DND-41 (cell line): ENCODE measurements around the gene SPTBN4.

ENCODE experiments used
- ATAC-seq: fragments of 200-7000 bp; cut with Tn5 transposase; 3 replicates; pipeline ENCODE4 v1.9.1; 2021; ENCODE audit warnings: low read depth; ENCODE audit not compliant: insufficient read depth
- DNase-seq: peaks from one replicate; pipeline ENCODE4 v3.0.0-alpha.2; 2020
- H2AFZ ChIP-seq: 2 replicates; pipeline ENCODE4 v1.6.0; 2012; ENCODE audit warnings: low read depth, low read length
- H3K27ac ChIP-seq: 2 replicates; pipeline ENCODE4 v1.5.1; 2012; ENCODE audit warnings: low read length, inconsistent platforms
- H3K27me3 ChIP-seq: fragments of 200-600 bp; sonication (generic); 2 replicates; pipeline ENCODE4 v1.6.0; 2012; ENCODE audit warnings: low read length, mild to moderate bottlenecking, inconsistent platforms; ENCODE audit not compliant: insufficient read depth, poor library complexity
- H3K36me3 ChIP-seq: 2 replicates; pipeline ENCODE4 v1.5.1; 2012; ENCODE audit warnings: low read length, inconsistent platforms; ENCODE audit not compliant: insufficient read depth
- H3K4me1 ChIP-seq: 2 replicates; pipeline ENCODE4 v1.5.1; 2012; ENCODE audit warnings: mild to moderate bottlenecking, low read length; ENCODE audit not compliant: insufficient read depth
- H3K4me2 ChIP-seq: 2 replicates; pipeline ENCODE4 v1.6.0; 2012; ENCODE audit warnings: mild to moderate bottlenecking, moderate library complexity, low read length, inconsistent platforms; ENCODE audit not compliant: insufficient read depth
- H3K4me3 ChIP-seq, 2 experiments: fragments of 200-600 bp in 1 of 2; shearing (Covaris generic) in 1 of 2; 2 replicates each; pipeline ENCODE4 v1.5.1; 2012 to 2016; ENCODE audit warnings: inconsistent platforms in 2 of 2, low read length in 2 of 2, mild to moderate bottlenecking in 2 of 2, low read depth in 1 of 2, moderate library complexity in 1 of 2
- H3K79me2 ChIP-seq: 2 replicates; pipeline ENCODE4 v1.6.0; 2012; ENCODE audit warnings: low read length, inconsistent platforms; ENCODE audit not compliant: insufficient read depth
- H3K9ac ChIP-seq: 2 replicates; pipeline ENCODE4 v1.6.0; 2012; ENCODE audit warnings: low read depth, mild to moderate bottlenecking, inconsistent platforms, low read length, moderate library complexity
- H3K9me3 ChIP-seq: 2 replicates; pipeline ENCODE4 v1.5.1; 2012; ENCODE audit warnings: low read length, moderate library complexity, mild to moderate bottlenecking, inconsistent platforms; ENCODE audit not compliant: insufficient read depth, severe bottlenecking
- H4K20me1 ChIP-seq: 2 replicates; pipeline ENCODE4 v1.6.0; 2012; ENCODE audit warnings: low read length; ENCODE audit not compliant: insufficient read depth
- EZH2 ChIP-seq: IDR thresholded peaks from 3 replicates; pipeline ENCODE4 v1.6.1; 2012; ENCODE audit warnings: borderline replicate concordance, low read depth, mild to moderate bottlenecking, moderate library complexity, low read length, inconsistent platforms; ENCODE audit not compliant: severe bottlenecking
- TF ChIP-seq, protein P1 (sequence below): IDR thresholded peaks from 2 replicates; pipeline ENCODE4 v1.5.1; 2012; ENCODE audit warnings: borderline replicate concordance, low read length, moderate library complexity, mild to moderate bottlenecking; ENCODE audit not compliant: poor library complexity, severe bottlenecking; ENCODE audit errors: extremely low read depth

Gene SPTBN4

DNA sequence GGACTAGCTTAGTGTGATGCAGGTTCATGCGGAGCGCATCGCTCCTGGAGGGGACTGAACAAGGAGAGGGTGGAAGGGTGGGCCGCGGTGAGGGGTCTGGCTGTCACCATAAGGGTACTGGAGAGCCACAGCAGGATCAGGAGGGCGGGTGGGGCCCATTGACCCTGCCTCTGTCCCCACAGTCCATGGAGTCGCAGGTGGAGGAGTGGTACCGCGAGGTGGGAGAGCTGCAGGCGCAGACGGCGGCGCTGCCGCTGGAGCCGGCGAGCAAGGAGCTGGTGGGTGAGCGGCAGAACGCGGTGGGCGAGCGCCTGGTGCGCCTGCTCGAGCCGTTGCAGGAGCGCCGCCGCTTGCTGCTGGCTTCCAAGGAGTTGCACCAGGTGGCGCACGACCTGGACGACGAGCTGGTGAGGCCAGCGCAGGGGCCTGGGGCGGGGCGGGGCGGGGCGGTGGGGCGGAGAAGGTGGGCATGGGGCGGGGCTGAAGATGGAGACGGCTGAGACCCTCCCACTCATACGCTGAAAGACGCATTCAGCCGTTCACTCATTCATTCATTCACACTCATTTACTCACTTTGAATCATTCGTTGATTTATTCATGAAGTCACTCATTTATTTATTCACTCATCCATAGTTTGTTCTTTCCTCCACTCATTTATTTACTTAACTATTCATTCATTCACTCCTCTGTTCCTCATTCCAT is 82.4 kb downstream of the SPTBN4 start:
- Histone ChIP-seq H3K27ac (no peak overlapping the region), H2AFZ (no peak overlapping the region), H3K27me3 (no peaks in the 10 kb centered on the region), H3K4me1 (no peaks in the 10 kb centered on the region), H4K20me1 (no peaks in the 10 kb centered on the region), H3K36me3 (no peaks in the 10 kb centered on the region), H3K4me2 (no peak overlapping the region), H3K79me2 (no peaks in the 10 kb centered on the region), H3K4me3 (no peak overlapping the region), H3K9me3 (peaks cover 2% of the 10 kb centered on the region), H3K9ac (no peak overlapping the region)
- DNase-seq, result no peak
- no peak for ATAC-seq
- TF ChIP-seq EZH2, result no peak
- TF ChIP-seq, protein P1, sequence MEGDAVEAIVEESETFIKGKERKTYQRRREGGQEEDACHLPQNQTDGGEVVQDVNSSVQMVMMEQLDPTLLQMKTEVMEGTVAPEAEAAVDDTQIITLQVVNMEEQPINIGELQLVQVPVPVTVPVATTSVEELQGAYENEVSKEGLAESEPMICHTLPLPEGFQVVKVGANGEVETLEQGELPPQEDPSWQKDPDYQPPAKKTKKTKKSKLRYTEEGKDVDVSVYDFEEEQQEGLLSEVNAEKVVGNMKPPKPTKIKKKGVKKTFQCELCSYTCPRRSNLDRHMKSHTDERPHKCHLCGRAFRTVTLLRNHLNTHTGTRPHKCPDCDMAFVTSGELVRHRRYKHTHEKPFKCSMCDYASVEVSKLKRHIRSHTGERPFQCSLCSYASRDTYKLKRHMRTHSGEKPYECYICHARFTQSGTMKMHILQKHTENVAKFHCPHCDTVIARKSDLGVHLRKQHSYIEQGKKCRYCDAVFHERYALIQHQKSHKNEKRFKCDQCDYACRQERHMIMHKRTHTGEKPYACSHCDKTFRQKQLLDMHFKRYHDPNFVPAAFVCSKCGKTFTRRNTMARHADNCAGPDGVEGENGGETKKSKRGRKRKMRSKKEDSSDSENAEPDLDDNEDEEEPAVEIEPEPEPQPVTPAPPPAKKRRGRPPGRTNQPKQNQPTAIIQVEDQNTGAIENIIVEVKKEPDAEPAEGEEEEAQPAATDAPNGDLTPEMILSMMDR, result no peak

DNA sequence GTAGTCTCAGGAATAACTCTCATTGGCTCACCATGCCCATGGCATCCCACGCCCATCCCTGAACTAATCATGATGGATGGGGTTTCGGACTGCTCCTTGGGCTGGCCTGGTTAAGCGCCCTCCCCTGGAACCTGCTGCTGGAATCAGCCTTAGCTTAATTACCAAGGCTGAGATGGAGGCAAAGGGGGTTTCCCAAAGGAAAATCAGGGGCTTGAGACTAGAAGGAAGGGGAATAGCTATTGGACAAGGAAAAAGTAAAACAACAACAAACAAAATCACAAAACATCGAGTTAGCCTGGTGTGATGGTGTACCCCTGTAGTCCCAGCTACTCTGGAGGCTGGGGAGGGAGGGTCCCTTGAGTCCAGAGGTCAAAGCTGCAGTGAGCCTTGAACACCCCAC is 84.2 kb downstream of the SPTBN4 start:
- Histone ChIP-seq H3K79me2 (no peaks in the 10 kb centered on the region), H4K20me1 (no peaks in the 10 kb centered on the region), H3K4me2 (no peak overlapping the region), H3K9ac (no peak overlapping the region), H3K9me3 (peaks cover 2% of the 10 kb centered on the region), H3K4me1 (no peaks in the 10 kb centered on the region), H3K4me3 (no peak overlapping the region), H3K27me3 (no peaks in the 10 kb centered on the region), H3K36me3 (no peaks in the 10 kb centered on the region), H3K27ac (no peak overlapping the region), H2AFZ (no peak overlapping the region)
- ATAC-seq (no peak), DNase-seq (no peak)
- TF ChIP-seq EZH2, result no peak
- TF ChIP-seq, protein P1, result no peak

DNA sequence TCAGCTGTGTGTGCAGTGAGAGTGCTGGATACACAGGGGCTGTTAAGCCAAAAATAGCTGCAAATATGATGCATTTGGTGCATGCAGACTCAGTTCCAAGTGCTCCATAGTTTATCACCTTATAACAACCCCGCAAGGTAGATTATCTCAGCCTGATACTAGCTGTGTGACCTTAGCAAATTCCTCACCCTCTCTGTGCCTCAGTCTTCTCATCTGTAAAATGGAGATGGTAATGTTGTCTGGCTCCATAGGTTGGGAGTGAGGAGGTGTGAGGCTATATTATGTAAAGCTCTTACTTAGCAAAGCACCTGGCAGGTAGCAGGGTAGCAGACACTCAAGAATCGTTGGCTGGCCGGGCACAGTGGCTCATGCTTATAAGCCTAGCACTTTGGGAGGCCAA is 86.0 kb downstream of the SPTBN4 start:
- no peak for ATAC-seq
- Histone ChIP-seq H3K79me2 (no peaks in the 10 kb centered on the region), H3K4me2 (no peak overlapping the region), H2AFZ (no peak overlapping the region), H3K4me3 (no peak overlapping the region), H3K36me3 (no peaks in the 10 kb centered on the region), H3K27me3 (no peaks in the 10 kb centered on the region), H3K4me1 (no peaks in the 10 kb centered on the region), H4K20me1 (no peaks in the 10 kb centered on the region), H3K27ac (no peak overlapping the region), H3K9ac (no peak overlapping the region), H3K9me3 (no peaks in the 10 kb centered on the region)
- no peak for DNase-seq
- no peak for TF ChIP-seq EZH2
- TF ChIP-seq, protein P1, result no peak
